ENCODE data around the gene JUP. TPM values are rescaled to one million over a fixed set of nuclear protein-coding genes. Genes with fewer than 3 reads are reported as not detected.

JUP gene
- polyA plus RNA-seq, 1 of the 3 experiments (the other 2 are of a cell fraction), result 13.0 TPM

DNA sequence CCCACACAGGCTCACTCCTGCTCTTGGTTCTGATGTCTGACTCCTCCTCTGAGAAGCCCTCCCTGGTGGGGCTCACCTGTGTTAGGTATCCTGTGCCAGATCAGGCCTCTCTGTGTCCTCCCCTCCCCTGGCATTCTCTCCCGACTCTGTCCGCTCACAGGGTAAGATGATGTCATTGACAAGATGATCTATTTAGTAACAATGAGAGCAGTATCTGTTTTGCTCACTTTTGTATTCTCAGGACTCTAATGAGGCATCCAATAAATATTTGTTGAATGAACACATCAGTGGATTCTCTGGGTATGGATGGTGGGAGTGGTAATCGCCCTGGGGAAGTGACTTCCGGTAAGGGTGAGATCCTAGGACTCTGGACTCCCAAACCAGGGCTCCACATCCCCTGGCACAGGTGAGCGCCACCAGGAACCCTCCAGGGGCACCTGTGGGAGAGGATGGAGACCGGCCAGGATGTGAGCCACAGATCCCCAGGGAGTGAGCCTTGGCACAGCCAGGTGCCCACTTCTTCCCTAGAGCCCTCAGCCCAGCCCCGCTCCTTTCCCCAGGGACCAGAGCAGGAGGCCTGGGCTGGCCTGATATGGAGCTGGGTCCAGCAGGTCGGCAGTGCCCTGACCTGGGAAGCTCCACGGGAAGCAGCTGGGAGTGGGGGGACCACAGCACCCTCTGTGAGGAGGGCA, 46.7 kb downstream of the JUP start:
- no peak overlapping the region for H3K27ac ChIP-seq (ENCODE audit: low read depth in 2 of 2, low read length in 1 of 2)
- peaks cover 0 to 6% of the 10 kb centered on the region in 2 experiments; a peak in 1 of 4 replicates for H3K4me1 ChIP-seq (ENCODE audit: control insufficient read depth in 1 of 2, insufficient read depth in 2 of 2, low read depth in 1 of 2, low read length in 1 of 2)
- H3K36me3 ChIP-seq (replicated peaks in 1 of 2; ENCODE audit: control insufficient read depth in 1 of 2, insufficient read depth in 2 of 2, low read length in 1 of 2), result no peaks in the 10 kb centered on the region
- H3F3A ChIP-seq (replicated peaks; ENCODE audit: insufficient read depth), result no peaks in the 10 kb centered on the region
- H3K79me2 ChIP-seq (ENCODE audit: insufficient read depth), result no peaks in the 10 kb centered on the region
- H4K20me1 ChIP-seq (ENCODE audit: insufficient read depth), result no peaks in the 10 kb centered on the region
- no peaks in the 10 kb centered on the region for H3K9me2 ChIP-seq
- ChIA-PET POLR2A (no interaction called here), CTCF (interaction anchor here (1.9 to 24.8 kb wide), 2 partner anchors 47 to 64 kb away, joined by 7 to 405 read pairs; partner anchors contain the start of genes FKBP10, JUP and P3H4)
- DNase-seq, result no peak
- H3K9ac ChIP-seq, result no peak overlapping the region
- no peak overlapping the region for H3K4me2 ChIP-seq
- TF ChIP-seq, protein P1, sequence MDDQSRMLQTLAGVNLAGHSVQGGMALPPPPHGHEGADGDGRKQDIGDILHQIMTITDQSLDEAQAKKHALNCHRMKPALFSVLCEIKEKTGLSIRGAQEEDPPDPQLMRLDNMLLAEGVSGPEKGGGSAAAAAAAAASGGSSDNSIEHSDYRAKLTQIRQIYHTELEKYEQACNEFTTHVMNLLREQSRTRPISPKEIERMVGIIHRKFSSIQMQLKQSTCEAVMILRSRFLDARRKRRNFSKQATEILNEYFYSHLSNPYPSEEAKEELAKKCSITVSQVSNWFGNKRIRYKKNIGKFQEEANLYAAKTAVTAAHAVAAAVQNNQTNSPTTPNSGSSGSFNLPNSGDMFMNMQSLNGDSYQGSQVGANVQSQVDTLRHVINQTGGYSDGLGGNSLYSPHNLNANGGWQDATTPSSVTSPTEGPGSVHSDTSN (IDR thresholded peaks at IDR 0.05), result peak; percentile 58
- TF ChIP-seq TCF12 (IDR thresholded peaks at IDR 0.05), result no peak
- H3K9me3 ChIP-seq, result no peaks in the 10 kb centered on the region
- H3K27me3 ChIP-seq (ENCODE audit: insufficient read depth), result peaks cover 26% of the 10 kb centered on the region
- WGBS (ENCODE audit: low lambda C conversion rate), result 43% methylated on average over 4 of the region's 9 CpGs
- peak overlapping the region; percentile 5; the same call in 1 of the 2 replicates for H2AFZ ChIP-seq (ENCODE audit: low read depth)
- H3K4me3 ChIP-seq (ENCODE audit: low read depth in 2 of 2, low read length in 1 of 2), result no peak overlapping the region

- peaks cover 0 to 14% of the 10 kb centered on the region in 2 experiments; a peak in 1 of 4 replicates for H3K4me1 ChIP-seq (ENCODE audit: control insufficient read depth in 1 of 2, insufficient read depth in 2 of 2, low read depth in 1 of 2, low read length in 1 of 2)
- no peaks in the 10 kb centered on the region for H3K36me3 ChIP-seq (replicated peaks in 1 of 2; ENCODE audit: control insufficient read depth in 1 of 2, insufficient read depth in 2 of 2, low read length in 1 of 2)
- H3F3A ChIP-seq (replicated peaks; ENCODE audit: insufficient read depth), result no peaks in the 10 kb centered on the region
- H3K79me2 ChIP-seq (ENCODE audit: insufficient read depth), result no peaks in the 10 kb centered on the region
- POLR2A ChIA-PET, result no interaction called here
- H3K27me3 ChIP-seq (ENCODE audit: insufficient read depth), result peaks cover 36% of the 10 kb centered on the region
- no peaks in the 10 kb centered on the region for H3K9me3 ChIP-seq
- 94% methylated on average over 5 of the region's 5 CpGs for WGBS (ENCODE audit: low lambda C conversion rate)
- no peak overlapping the region for H3K4me3 ChIP-seq (ENCODE audit: low read depth in 2 of 2, low read length in 1 of 2)
- no peaks in the 10 kb centered on the region for H4K20me1 ChIP-seq (ENCODE audit: insufficient read depth)
- no peak overlapping the region for H3K4me2 ChIP-seq
- no peak overlapping the region for H3K9ac ChIP-seq
- H3K27ac ChIP-seq (ENCODE audit: low read depth in 2 of 2, low read length in 1 of 2), result no peak overlapping the region
- H2AFZ ChIP-seq (ENCODE audit: low read depth), result peak overlapping the region; percentile 81; the same call in 1 of the 2 replicates
- DNase-seq, result no peak
- CTCF ChIA-PET, result interaction anchor here (1.2 to 24.8 kb wide), 3 partner anchors 13 to 65 kb away, joined by 9 to 405 read pairs (median 24); partner anchors contain the start of genes FKBP10 and P3H4
- no peaks in the 10 kb centered on the region for H3K9me2 ChIP-seq
- TF ChIP-seq GATA2 (CRISPR knock-in tag; IDR thresholded peaks at IDR 0.05) (no peak), SMC3 (IDR thresholded peaks at IDR 0.05; ENCODE audit: low read depth, low read length) (no peak), EZH2phosphoT487 (IDR thresholded peaks at IDR 0.05; ENCODE audit: borderline replicate concordance, low read depth) (no peak), SIN3A (IDR thresholded peaks at IDR 0.05; ENCODE audit: borderline replicate concordance, low read depth, low read length) (no peak), POLR2AphosphoS5 (IDR thresholded peaks at IDR 0.05; ENCODE audit: low read depth, low read length) (no peak), TCF12 (IDR thresholded peaks at IDR 0.05) (no peak), ZBTB33 (IDR thresholded peaks at IDR 0.05; ENCODE audit: borderline replicate concordance, low read depth) (no peak), USF2 (IDR thresholded peaks at IDR 0.05; ENCODE audit: borderline replicate concordance, low read depth, low read length) (no peak), IRF3 (IDR thresholded peaks at IDR 0.05; ENCODE audit: low read depth, low read length) (no peak), MEF2A (IDR thresholded peaks at IDR 0.05; ENCODE audit: borderline replicate concordance, low read depth) (no peak), GABPA (IDR thresholded peaks at IDR 0.05; ENCODE audit: low read depth) (no peak), TEAD4 (IDR thresholded peaks at IDR 0.05; ENCODE audit: borderline replicate concordance, insufficient read depth) (no peak), RCOR1 (IDR thresholded peaks at IDR 0.05; ENCODE audit: low read length) (no peak)
- TF ChIP-seq, protein P1 (IDR thresholded peaks at IDR 0.05), result no peak
- TF ChIP-seq, protein P2, sequence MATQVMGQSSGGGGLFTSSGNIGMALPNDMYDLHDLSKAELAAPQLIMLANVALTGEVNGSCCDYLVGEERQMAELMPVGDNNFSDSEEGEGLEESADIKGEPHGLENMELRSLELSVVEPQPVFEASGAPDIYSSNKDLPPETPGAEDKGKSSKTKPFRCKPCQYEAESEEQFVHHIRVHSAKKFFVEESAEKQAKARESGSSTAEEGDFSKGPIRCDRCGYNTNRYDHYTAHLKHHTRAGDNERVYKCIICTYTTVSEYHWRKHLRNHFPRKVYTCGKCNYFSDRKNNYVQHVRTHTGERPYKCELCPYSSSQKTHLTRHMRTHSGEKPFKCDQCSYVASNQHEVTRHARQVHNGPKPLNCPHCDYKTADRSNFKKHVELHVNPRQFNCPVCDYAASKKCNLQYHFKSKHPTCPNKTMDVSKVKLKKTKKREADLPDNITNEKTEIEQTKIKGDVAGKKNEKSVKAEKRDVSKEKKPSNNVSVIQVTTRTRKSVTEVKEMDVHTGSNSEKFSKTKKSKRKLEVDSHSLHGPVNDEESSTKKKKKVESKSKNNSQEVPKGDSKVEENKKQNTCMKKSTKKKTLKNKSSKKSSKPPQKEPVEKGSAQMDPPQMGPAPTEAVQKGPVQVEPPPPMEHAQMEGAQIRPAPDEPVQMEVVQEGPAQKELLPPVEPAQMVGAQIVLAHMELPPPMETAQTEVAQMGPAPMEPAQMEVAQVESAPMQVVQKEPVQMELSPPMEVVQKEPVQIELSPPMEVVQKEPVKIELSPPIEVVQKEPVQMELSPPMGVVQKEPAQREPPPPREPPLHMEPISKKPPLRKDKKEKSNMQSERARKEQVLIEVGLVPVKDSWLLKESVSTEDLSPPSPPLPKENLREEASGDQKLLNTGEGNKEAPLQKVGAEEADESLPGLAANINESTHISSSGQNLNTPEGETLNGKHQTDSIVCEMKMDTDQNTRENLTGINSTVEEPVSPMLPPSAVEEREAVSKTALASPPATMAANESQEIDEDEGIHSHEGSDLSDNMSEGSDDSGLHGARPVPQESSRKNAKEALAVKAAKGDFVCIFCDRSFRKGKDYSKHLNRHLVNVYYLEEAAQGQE (IDR thresholded peaks at IDR 0.05; ENCODE audit: low read depth, low read length), result no peak
Observed at GRCh38 chr17:41738801-41739112, 47.8 kb downstream of the JUP start.
